Right cardiac atrium (tissue), 5 donors: ENCODE data around the gene RAN. TPM values are rescaled to one million over a fixed set of nuclear protein-coding genes. Genes with fewer than 3 reads are reported as not detected.
A peak's percentile ranks its signal among the peaks of the same experiment; 100 is the strongest.

ENCODE experiments used
- ATAC-seq, 2 donors: fragments of 200-7000 bp; cut with Tn5 transposase; one replicate each; pipeline versions ENCODE4 v1.8.0 to v1.9.1; 2020; ENCODE audit warnings: moderate library complexity in 2 of 2, mild to moderate bottlenecking in 1 of 2
- DNase-seq, 3 donors: peaks; one replicate each; pipeline ENCODE4 v3.0.0-alpha.2; 2020
- H3K27ac ChIP-seq: one replicate; pipeline ENCODE4 v1.5.1; 2013; ENCODE audit warnings: mild to moderate bottlenecking, low read length, control low read depth, moderate library complexity
- H3K27me3 ChIP-seq: one replicate; pipeline ENCODE4 v1.6.1; 2013; ENCODE audit not compliant: control insufficient read depth, insufficient read depth
- H3K4me1 ChIP-seq: one replicate; pipeline ENCODE4 v1.6.1; 2013; ENCODE audit warnings: low read length; ENCODE audit not compliant: control insufficient read depth, insufficient read depth
- H3K4me3 ChIP-seq: one replicate; pipeline ENCODE4 v1.5.1; 2013; ENCODE audit warnings: low read length, control low read depth
- H3K9me3 ChIP-seq: one replicate; pipeline ENCODE4 v1.6.1; 2013; ENCODE audit warnings: low read length; ENCODE audit not compliant: control insufficient read depth
- WGBS: extraction: QIAGEN DNeasy Blood & Tissue Kit; methylation state at CpG from one replicate; pipeline ENCODE4 v1.1.7; 2013; 5-methylcytosine and 5-hydroxymethylcytosine counted together
- intact Hi-C, 4 donors: fragments of 100-400 bp; cut with DNase I; formaldehyde crosslinking; loops; one replicate each; pipeline versions ENCODE4 v1.11.0 to v1.14.0; 2022 to 2023
- polyA plus RNA-seq: library from polyadenylated mRNA; stranded (reverse); fragments of 200-250 nt; gene quantifications from one replicate; pipeline ENCODE4 v1.2.3, GENCODE V29; 2013
- total RNA-seq, 4 donors: library from RNA; stranded (reverse); fragmentation: NEBNext Ultra II Directional; extraction: Animal tissue kit (Norgen Biotek cat#: 25700); gene quantifications; one replicate each; pipeline ENCODE4 v1.2.1, GENCODE V29; 2021
- donor health status: healthy with polysubstance abuse.
- donor health status: DM: no; HTN: yes; CAD: no.
- donor health status: DM: no; HTN: no; CAD: no.
- donor health status: DM: no; HTN: yes; CAD: no; lungs with severe emphysema.
- donor health status: DM: yes; HTN: yes; CAD: no.

The RAN gene
- total and polyA plus RNA-seq, 5 donors: 195 to 385 (median 294) TPM

DNA sequence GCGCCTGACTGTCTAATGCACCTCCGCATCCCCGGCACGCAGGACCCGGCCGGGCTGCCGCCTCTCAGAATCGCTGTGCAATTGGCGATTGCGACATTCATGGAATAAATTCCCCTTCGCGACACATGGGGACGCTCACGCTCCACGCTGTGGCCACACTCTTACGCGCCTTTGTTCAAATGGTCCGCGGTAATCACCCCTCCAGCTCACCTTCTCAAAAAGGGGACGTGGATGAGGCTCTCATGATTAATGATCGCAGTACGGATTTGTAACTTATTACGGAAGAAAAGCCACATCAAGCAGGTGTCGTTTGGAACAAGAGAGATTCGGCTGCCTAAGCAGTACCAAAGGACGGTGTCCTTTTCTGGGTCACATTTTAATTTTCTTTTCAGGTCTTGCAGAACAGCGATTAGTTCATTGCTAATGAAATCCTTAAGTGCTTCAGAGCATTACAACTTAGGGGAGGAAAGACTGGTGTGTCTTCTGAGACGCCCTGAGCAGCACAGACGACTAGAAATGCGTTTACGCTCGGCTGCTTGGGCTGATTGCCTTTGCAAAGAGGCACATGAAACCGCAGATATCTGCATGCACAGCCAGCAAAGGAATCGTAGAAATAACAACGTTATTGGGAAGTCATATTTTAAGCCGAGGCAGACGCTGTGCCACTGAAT, 44.5 kb downstream of the RAN start:
- DNase-seq (peak; percentile 50 to 79 (median 75)), ATAC-seq (peak; percentile 63 to 70)
- peaks cover 2% of the 10 kb centered on the region for H3K4me1 ChIP-seq
- H3K27ac ChIP-seq: no peak overlapping the region
- intact Hi-C loops: loop anchor here in 3 of 4 donors (5.0 to 10.0 kb wide), 2 partner anchors 216 to 218 kb away; no protein-coding TSS in a partner anchor
- 18% methylated on average over 37 of the region's 37 CpGs for WGBS
- no peaks in the 10 kb centered on the region for H3K27me3 ChIP-seq
- no peak overlapping the region for H3K4me3 ChIP-seq
- H3K9me3 ChIP-seq: no peaks in the 10 kb centered on the region

DNA sequence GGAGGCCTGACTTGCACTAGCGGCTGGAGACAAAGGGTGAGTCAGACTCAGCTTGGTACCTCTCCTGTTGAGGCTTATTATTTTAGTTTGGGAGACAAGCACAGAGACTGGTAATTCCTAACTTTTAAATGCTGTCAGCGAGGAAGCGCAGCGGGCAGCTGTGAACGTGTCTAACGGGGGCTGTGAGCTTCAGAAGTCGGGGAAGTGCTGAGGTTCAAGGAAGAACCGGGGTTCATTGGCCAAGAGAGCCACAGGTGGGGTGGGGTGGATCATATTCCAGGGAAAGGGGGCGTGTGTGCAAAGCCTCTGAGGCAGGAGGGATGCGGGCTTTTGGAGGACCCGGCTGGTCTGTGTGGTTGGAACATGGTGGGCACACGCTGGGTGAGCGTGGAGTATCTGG, 45.7 kb downstream of the RAN start:
- DNase-seq (no peak), ATAC-seq (no peak)
- WGBS: 92% methylated on average over 13 of the region's 13 CpGs
- H3K27me3 ChIP-seq: no peaks in the 10 kb centered on the region
- intact Hi-C loops: loop anchor here in 3 of 4 donors (5.0 to 10.0 kb wide), 2 partner anchors 215 to 217 kb away; no protein-coding TSS in a partner anchor
- no peaks in the 10 kb centered on the region for H3K9me3 ChIP-seq
- no peak overlapping the region for H3K4me3 ChIP-seq
- H3K27ac ChIP-seq: no peak overlapping the region
- peaks cover 2% of the 10 kb centered on the region for H3K4me1 ChIP-seq

DNA sequence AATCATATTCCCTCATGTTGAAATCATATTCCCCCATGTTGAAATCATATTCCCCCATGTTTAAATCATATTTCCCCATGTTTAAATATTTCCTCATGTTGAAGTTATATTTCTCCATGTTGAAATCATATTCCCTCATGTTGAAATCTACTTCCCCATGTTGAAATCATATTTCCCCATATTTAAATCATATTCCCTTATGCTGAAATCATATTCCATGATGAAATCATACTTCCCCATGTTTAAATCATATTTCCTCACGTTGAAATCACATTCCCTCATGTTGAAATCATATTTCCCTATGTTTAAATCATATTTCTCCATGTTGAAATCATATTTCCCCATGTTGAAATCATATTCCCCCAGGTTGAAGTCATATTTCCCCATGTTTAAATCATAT, 47.2 kb downstream of the RAN start:
- no peak overlapping the region for H3K27ac ChIP-seq
- no peak overlapping the region for H3K4me3 ChIP-seq
- ATAC-seq: no peak
- intact Hi-C loops: loop anchor here in 3 of 4 donors (5.0 to 10.0 kb wide), 2 partner anchors 213 to 216 kb away; no protein-coding TSS in a partner anchor
- no peak for DNase-seq
- peaks cover 2% of the 10 kb centered on the region for H3K4me1 ChIP-seq
- H3K9me3 ChIP-seq: no peaks in the 10 kb centered on the region
- 64% methylated on average over 1 of the region's 1 CpG for WGBS
- H3K27me3 ChIP-seq: no peaks in the 10 kb centered on the region

GRCh38 chr12:130920119-130920703, 48.3 kb downstream of the RAN start:
- ATAC-seq: peak in 1 of 2 donors; percentile 73
- H3K9me3 ChIP-seq: no peaks in the 10 kb centered on the region
- H3K27ac ChIP-seq: peak overlapping the region; percentile 43
- WGBS: 76% methylated on average over 15 of the region's 15 CpGs
- no peak overlapping the region for H3K4me3 ChIP-seq
- H3K4me1 ChIP-seq: peaks cover 2% of the 10 kb centered on the region
- intact Hi-C loops: no loop called here
- H3K27me3 ChIP-seq: no peaks in the 10 kb centered on the region
- DNase-seq: peak in 1 of 3 donors; percentile 35

DNA sequence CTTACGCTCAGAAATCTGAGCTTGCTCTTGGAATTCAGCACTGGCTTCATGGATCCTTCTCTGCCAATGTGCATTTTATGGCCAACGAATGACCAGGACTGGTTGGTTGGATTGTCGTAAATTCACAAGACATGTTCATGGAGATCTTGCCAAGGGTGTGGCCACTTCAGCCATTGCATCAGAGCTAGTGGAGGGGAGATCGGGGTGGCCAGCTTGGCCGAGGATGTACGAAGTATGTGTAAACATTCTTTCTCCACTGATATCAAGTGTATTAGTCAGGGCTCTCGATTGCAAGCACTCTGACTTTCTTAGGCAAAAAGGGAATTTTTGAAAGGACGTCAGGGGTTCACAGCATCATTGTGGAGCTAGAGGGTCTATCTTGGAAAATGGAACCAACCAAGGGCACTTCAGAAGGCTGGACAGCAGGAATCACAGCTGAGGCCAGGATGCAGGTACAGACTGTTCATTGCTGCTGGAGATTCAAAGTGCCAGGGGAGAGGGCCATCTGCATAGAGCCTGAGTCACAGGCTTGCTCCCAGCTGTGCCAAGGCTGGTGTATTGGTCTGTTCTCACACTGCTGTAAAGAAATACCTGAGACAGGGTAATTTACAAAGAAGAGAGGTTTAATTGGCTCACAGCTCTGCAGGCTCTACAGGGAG, 49.0 kb downstream of the RAN start:
- no peaks in the 10 kb centered on the region for H3K27me3 ChIP-seq
- peaks cover 2% of the 10 kb centered on the region for H3K4me1 ChIP-seq
- peak overlapping the region; percentile 57 for H3K27ac ChIP-seq
- ATAC-seq (peak; percentile 84 to 89), DNase-seq (peak; percentile 89 to 94 (median 91))
- H3K9me3 ChIP-seq: no peaks in the 10 kb centered on the region
- intact Hi-C loops: no loop called here
- H3K4me3 ChIP-seq: no peak overlapping the region
- 50% methylated on average over 8 of the region's 8 CpGs for WGBS

DNA sequence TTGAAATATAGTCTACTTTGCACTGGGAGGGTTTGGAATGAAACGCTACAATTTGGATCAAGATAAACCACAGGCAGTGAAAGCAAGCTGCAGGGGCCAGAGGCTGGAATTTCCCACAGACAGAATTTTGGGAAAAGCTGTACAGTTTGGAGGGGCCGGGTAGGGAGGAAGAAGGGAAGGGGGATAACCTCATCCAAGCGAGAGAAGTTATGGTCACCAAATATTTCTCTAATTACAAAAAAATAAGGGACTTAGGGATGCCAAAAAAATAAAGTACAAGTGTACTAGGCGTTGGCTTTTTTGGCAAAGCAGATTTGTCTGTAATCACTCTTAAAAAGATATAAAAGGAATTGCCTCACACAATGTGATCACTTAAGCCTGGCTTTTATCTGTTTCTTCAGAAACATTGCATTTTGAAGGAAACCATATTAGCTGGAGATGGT, 50.7 kb downstream of the RAN start:
- intact Hi-C loops: no loop called here
- no peak overlapping the region for H3K4me3 ChIP-seq
- 41% methylated on average over 4 of the region's 4 CpGs for WGBS
- ATAC-seq (peak; percentile 53), DNase-seq (peak in 1 of 3 donors; percentile 50)
- H3K9me3 ChIP-seq: no peaks in the 10 kb centered on the region
- peak overlapping the region; percentile 49 for H3K27ac ChIP-seq
- H3K27me3 ChIP-seq: no peaks in the 10 kb centered on the region
- peaks cover 2% of the 10 kb centered on the region for H3K4me1 ChIP-seq

GRCh38 chr12:130924966-130925665, 53.2 kb downstream of the RAN start:
- WGBS: 73% methylated on average over 23 of the region's 23 CpGs

GRCh38 chr12:130925666-130926015, 53.8 kb downstream of the RAN start:
- DNase-seq (no peak), ATAC-seq (no peak)
- no peaks in the 10 kb centered on the region for H3K9me3 ChIP-seq
- H3K4me1 ChIP-seq: no peaks in the 10 kb centered on the region
- no peaks in the 10 kb centered on the region for H3K27me3 ChIP-seq
- 65% methylated on average over 7 of the region's 7 CpGs for WGBS
- intact Hi-C loops: no loop called here
- no peak overlapping the region for H3K4me3 ChIP-seq
- no peak overlapping the region for H3K27ac ChIP-seq

More at GRCh38 chr12:130924966-130925665, 53.2 kb downstream of the RAN start:
- H3K4me3 ChIP-seq: no peak overlapping the region
- intact Hi-C loops: no loop called here
- no peaks in the 10 kb centered on the region for H3K27me3 ChIP-seq
- DNase-seq: peak in 1 of 3 donors; percentile 42
- no peak for ATAC-seq
- no peaks in the 10 kb centered on the region for H3K4me1 ChIP-seq
- H3K9me3 ChIP-seq: no peaks in the 10 kb centered on the region
- H3K27ac ChIP-seq: no peak overlapping the region

Other genes starting within 250 kb of the RAN start
- under 1 TPM in 1 of 4 donors, not detected in 3; 0.28 TPM for gene RIMBP2, start 155.8 kb upstream of the RAN start, total RNA-seq
- gene RIMBP2, start 155.8 kb upstream of the RAN start, polyA plus RNA-seq: 0.05 TPM
- 10 to 100 TPM; 22.6 to 35.9 (median 31.3) TPM for gene STX2, start 32.8 kb upstream of the RAN start, total RNA-seq
- 18.2 TPM for gene STX2, start 32.8 kb upstream of the RAN start, polyA plus RNA-seq
- gene ADGRD1, start 81.8 kb downstream of the RAN start, total RNA-seq: 100 to 1,000 TPM; 188 to 386 (median 239) TPM
- gene ADGRD1, start 81.8 kb downstream of the RAN start, polyA plus RNA-seq: 50.0 TPM